ENCODE results near the gene SEZ6L2.

- TF ChIP-seq, protein P1, sequence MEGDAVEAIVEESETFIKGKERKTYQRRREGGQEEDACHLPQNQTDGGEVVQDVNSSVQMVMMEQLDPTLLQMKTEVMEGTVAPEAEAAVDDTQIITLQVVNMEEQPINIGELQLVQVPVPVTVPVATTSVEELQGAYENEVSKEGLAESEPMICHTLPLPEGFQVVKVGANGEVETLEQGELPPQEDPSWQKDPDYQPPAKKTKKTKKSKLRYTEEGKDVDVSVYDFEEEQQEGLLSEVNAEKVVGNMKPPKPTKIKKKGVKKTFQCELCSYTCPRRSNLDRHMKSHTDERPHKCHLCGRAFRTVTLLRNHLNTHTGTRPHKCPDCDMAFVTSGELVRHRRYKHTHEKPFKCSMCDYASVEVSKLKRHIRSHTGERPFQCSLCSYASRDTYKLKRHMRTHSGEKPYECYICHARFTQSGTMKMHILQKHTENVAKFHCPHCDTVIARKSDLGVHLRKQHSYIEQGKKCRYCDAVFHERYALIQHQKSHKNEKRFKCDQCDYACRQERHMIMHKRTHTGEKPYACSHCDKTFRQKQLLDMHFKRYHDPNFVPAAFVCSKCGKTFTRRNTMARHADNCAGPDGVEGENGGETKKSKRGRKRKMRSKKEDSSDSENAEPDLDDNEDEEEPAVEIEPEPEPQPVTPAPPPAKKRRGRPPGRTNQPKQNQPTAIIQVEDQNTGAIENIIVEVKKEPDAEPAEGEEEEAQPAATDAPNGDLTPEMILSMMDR (IDR thresholded peaks at IDR 0.05): no peak
- no peak for TF ChIP-seq POLR2A (IDR thresholded peaks at IDR 0.05)
These were observed 24.1 kb downstream of the SEZ6L2 start for GRCh38 chr16:29875206-29875605.

Data from Peyer's patch (tissue), 4 donors.